DOHH2 (cell line): ENCODE results near the gene POU2F3.

Experiments
- H3F3A ChIP-seq: fragments of 200-600 bp; sonication (generic), shearing (Covaris generic); 2 replicates; pipeline ENCODE4 v1.6.0; 2016; ENCODE audit warnings: antibody characterized with exemption, mild to moderate bottlenecking; ENCODE audit not compliant: control insufficient read depth, insufficient read depth
- H3K27ac ChIP-seq: fragments of 200-600 bp; sonication (generic); 2 replicates; pipeline ENCODE4 v1.5.1; 2014; ENCODE audit warnings: low read depth, mild to moderate bottlenecking, low read length, moderate library complexity
- H3K27me3 ChIP-seq: fragments of 200-600 bp; sonication (generic); 2 replicates; pipeline ENCODE4 v1.6.1; 2014; ENCODE audit warnings: mild to moderate bottlenecking, low read length, mixed read lengths; ENCODE audit not compliant: control insufficient read depth
- H3K36me3 ChIP-seq: fragments of 200-600 bp; sonication (generic); 2 replicates; pipeline ENCODE4 v1.6.1; 2014; ENCODE audit warnings: mild to moderate bottlenecking, low read length, moderate library complexity, mixed read lengths; ENCODE audit not compliant: control insufficient read depth
- H3K4me1 ChIP-seq: fragments of 200-600 bp; sonication (generic); 2 replicates; pipeline ENCODE4 v1.6.1; 2014; ENCODE audit warnings: mild to moderate bottlenecking, low read length, mixed read lengths; ENCODE audit not compliant: control insufficient read depth
- H3K4me2 ChIP-seq: fragments of 200-600 bp; sonication (generic); 2 replicates; pipeline ENCODE4 v1.6.0; 2014; ENCODE audit warnings: mild to moderate bottlenecking, low read length, moderate library complexity
- H3K4me3 ChIP-seq: fragments of 200-600 bp; sonication (generic); 2 replicates; pipeline ENCODE4 v1.5.1; 2014; ENCODE audit warnings: mild to moderate bottlenecking, low read length, mixed read lengths
- H3K79me2 ChIP-seq: fragments of 200-600 bp; sonication (generic); 2 replicates; pipeline ENCODE4 v1.6.1; 2014; ENCODE audit warnings: mild to moderate bottlenecking, low read length, mixed read lengths; ENCODE audit not compliant: control insufficient read depth
- H3K9me2 ChIP-seq: fragments of 200-600 bp; sonication (generic); replicated peaks from 2 replicates; pipeline ENCODE4 v1.6.1; 2014; ENCODE audit warnings: mild to moderate bottlenecking, low read length, mixed read lengths; ENCODE audit not compliant: control insufficient read depth
- H3K9me3 ChIP-seq: fragments of 200-600 bp; sonication (generic); 2 replicates; pipeline ENCODE4 v1.6.1; 2014; ENCODE audit warnings: antibody characterized with exemption, low read length, mixed read lengths; ENCODE audit not compliant: control insufficient read depth, insufficient read depth
- H4K20me1 ChIP-seq: fragments of 200-600 bp; sonication (generic); 2 replicates; pipeline ENCODE4 v1.6.0; 2014; ENCODE audit warnings: low read depth, mild to moderate bottlenecking, antibody characterized with exemption, low read length, moderate library complexity; ENCODE audit not compliant: control insufficient read depth, insufficient read depth
- EZH2phosphoT487 ChIP-seq: fragments of 200-600 bp; sonication (generic); IDR thresholded peaks from 2 replicates; pipeline ENCODE4 v1.6.1; 2017; ENCODE audit warnings: borderline replicate concordance, mild to moderate bottlenecking, antibody characterized with exemption, low read length, moderate library complexity, mixed read lengths
- TF ChIP-seq, protein P1 (sequence below): fragments of 200-600 bp; sonication (generic); IDR thresholded peaks from one replicate; pipeline ENCODE4 v1.5.1; 2014; ENCODE audit warnings: antibody characterized with exemption, mild to moderate bottlenecking, low read depth, low read length; ENCODE audit not compliant: poor library complexity, severe bottlenecking

The POU2F3 gene

DNA sequence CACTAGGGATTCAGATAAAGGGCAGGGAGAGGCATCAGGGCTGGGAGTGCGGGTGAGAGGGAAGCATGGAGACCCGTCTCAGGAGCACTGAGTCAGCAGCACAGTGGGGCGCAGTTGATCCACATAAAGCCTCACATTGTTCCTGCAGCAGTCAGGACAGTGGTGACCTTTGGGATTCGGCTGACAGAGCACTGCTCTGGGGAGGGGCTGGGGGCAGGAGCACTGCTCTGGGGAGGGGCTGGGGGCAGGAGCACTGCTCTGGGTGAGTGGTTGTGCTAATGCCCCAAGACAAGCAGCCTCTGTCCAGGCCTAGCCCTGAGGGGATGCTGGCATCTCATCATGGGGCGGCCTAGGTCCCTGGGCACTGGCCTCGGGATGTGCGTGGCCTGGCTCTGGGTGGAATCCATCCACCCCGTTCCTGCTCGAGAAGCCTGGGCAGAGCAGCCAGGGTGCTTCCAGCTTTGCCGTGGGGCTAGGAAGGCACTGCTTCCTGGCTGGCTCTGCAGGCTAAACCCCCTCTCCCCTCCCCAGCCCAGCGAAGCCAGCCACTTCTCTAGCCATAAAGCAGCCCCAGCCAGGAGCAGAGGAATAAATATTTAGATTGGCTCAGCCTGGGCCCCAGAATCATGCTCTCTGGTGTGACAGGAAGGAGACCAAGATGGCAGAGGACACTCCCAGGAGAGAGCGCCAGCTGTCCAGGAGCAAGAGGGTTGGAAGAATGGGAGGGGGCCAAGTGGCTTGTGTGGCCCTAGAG lies 21.8 kb upstream of the POU2F3 start:
- Histone ChIP-seq H3K27me3 (peaks cover 5% of the 10 kb centered on the region; the same call in 1 of the 2 replicates), H3K36me3 (no peaks in the 10 kb centered on the region), H4K20me1 (no peaks in the 10 kb centered on the region), H3K9me2 (no peaks in the 10 kb centered on the region), H3K9me3 (no peaks in the 10 kb centered on the region), H3K4me2 (no peak overlapping the region), H3K4me3 (no peak overlapping the region), H3K27ac (no peak overlapping the region), H3K79me2 (no peaks in the 10 kb centered on the region), H3F3A (no peaks in the 10 kb centered on the region), H3K4me1 (no peaks in the 10 kb centered on the region)
- TF ChIP-seq, protein P1, sequence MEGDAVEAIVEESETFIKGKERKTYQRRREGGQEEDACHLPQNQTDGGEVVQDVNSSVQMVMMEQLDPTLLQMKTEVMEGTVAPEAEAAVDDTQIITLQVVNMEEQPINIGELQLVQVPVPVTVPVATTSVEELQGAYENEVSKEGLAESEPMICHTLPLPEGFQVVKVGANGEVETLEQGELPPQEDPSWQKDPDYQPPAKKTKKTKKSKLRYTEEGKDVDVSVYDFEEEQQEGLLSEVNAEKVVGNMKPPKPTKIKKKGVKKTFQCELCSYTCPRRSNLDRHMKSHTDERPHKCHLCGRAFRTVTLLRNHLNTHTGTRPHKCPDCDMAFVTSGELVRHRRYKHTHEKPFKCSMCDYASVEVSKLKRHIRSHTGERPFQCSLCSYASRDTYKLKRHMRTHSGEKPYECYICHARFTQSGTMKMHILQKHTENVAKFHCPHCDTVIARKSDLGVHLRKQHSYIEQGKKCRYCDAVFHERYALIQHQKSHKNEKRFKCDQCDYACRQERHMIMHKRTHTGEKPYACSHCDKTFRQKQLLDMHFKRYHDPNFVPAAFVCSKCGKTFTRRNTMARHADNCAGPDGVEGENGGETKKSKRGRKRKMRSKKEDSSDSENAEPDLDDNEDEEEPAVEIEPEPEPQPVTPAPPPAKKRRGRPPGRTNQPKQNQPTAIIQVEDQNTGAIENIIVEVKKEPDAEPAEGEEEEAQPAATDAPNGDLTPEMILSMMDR = no peak
- no peak for TF ChIP-seq EZH2phosphoT487

DNA sequence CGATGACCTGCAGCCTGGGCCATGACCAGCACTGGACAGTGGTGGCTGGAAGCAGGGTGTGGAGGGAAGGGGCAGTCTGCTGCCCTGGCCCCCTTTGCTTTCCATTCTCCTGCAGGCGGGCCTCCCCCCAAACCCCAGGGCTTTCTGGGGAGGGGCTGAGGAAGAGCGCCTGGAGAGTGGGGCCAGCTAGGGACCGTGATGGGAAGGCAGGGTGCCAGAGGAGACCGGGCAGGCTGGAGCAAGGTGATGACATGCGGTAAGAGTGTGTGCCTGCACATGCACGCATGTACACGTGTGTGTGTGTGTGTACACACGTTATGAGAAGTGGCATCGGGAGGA lies 21.3 kb upstream of the POU2F3 start:
- no peaks in the 10 kb centered on the region for H3K9me3 ChIP-seq
- TF ChIP-seq EZH2phosphoT487 = no peak
- TF ChIP-seq, protein P1 = no peak
- no peaks in the 10 kb centered on the region for H3F3A ChIP-seq
- H3K79me2 ChIP-seq = no peaks in the 10 kb centered on the region
- H3K4me3 ChIP-seq = no peak overlapping the region
- H3K27ac ChIP-seq = no peak overlapping the region
- no peaks in the 10 kb centered on the region for H3K4me1 ChIP-seq
- H3K9me2 ChIP-seq = no peaks in the 10 kb centered on the region
- H3K36me3 ChIP-seq = no peaks in the 10 kb centered on the region
- H3K4me2 ChIP-seq = no peak overlapping the region
- no peaks in the 10 kb centered on the region for H4K20me1 ChIP-seq
- H3K27me3 ChIP-seq = peaks cover 1% of the 10 kb centered on the region; the same call in 1 of the 2 replicates

DNA sequence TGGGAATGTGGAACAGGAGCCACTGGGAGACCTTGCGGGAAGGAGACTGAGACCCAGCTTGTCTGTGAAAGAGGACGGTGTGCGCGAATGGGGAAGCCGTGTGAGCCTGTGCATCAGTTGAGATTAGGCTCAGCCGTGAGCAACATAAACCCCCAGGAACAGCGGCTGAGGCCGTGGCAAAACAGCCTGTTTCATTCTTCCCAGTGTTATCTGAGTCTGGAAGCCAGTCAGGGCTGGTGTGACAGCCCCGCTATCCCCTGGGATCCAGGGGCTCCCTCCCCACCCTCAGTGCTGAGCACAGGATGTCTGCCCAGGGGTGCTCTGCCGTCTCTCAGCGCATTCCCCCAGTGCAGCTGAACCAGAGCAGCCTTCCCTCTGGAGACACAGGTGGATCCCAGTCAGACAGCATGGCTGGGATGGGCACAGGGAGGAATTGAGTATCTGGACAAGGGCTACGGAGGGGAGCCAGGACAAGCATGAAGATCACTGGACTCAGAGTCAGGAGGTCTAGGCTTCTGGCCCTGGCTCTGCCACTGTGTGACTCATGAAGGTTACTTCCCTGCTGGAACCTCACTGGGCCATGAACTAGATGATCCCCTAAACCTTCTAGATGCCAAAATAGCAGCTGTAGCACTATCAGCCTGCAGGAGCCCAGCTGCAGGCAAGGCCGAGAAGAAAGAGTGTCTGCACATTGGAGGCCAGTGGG lies 20.6 kb upstream of the POU2F3 start:
- Histone ChIP-seq H3K4me2 (no peak overlapping the region), H3K36me3 (no peaks in the 10 kb centered on the region), H3K4me1 (no peaks in the 10 kb centered on the region), H3K27me3 (peaks cover 3% of the 10 kb centered on the region; the same call in 1 of the 2 replicates), H3F3A (no peaks in the 10 kb centered on the region), H3K27ac (no peak overlapping the region), H4K20me1 (no peaks in the 10 kb centered on the region), H3K9me3 (no peaks in the 10 kb centered on the region), H3K79me2 (no peaks in the 10 kb centered on the region), H3K9me2 (no peaks in the 10 kb centered on the region), H3K4me3 (no peak overlapping the region)
- TF ChIP-seq, protein P1 = no peak
